Measurements from ENCODE around the gene FBXL13.
"Not testable (repeated sequence)": the region's sequence is repeated elsewhere in the genome, so short reads cannot be mapped to it uniquely, and the experiment has no call there.

Gene FBXL13

DNA sequence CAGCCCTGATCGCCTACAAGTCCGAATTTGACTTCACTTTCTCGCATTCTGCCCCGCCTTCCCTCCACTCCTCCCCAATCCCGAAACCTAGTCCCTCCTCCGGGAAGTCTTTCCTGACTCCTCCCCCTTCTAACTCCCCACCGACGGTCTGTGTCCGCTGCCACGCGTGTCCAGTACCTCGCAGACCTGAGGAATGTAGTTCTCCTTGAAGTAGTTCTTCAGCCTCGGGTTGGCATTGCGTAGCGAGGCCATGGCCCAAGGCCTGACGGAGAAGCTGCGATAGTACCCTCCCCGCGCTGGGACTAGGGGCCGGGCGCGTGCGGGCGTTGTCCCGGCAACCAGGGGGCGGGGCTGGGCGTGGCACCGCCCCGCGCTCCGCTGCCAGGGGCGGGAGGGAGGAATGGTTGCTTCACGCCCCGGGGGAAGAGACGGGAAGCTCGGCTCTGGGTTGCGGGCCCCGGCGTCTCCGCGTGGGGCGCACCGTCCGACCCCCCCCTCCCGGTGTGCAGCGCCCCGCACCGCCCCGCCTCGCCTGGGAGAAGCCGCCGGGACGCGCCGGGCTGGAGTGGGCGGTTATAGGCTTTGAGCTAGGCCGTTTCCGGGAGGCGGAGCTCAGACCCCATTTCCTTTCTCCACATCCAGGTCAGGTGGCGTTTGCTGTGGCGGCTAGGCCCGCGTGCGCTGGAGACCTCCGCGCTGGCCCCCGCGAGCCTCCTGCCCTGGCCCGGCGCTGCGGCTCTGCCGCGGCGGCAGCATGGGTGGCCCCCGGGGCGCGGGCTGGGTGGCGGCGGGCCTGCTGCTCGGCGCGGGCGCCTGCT lies at the start of gene FBXL13, which contains the start of gene ARMC10:
Gene FBXL13, minus strand, starts transcription at position 278 of the 818 bp plus-strand sequence.
Gene ARMC10, plus strand, starts transcription at position 622 of the 818 bp plus-strand sequence. Its CDS starts 133 bp downstream, at position 755.
- Mint-ChIP-seq H3K27ac (peak within 1 kb of the TSS; percentile 97), H3K27me3 (no peaks in the 10 kb centered on the region), H3K9me3 (no peaks in the 10 kb centered on the region), H3K4me3 (peak within 1 kb of the TSS; percentile 97), H3K36me3 (ENCODE audit: low read depth) (peaks cover 39% of the 10 kb centered on the region), H3K4me1 (ENCODE audit: low read depth) (peaks cover 52% of the 10 kb centered on the region)
- DNase-seq = peak; percentile 97

GRCh38 chr7:103123529-103123928 lies 48.9 kb upstream of the FBXL13 start:
- Mint-ChIP-seq H3K4me3 (no peak overlapping the region), H3K9me3 (no peaks in the 10 kb centered on the region), H3K27ac (no peak overlapping the region), H3K36me3 (ENCODE audit: low read depth) (peaks cover 73% of the 10 kb centered on the region), H3K27me3 (no peaks in the 10 kb centered on the region), H3K4me1 (ENCODE audit: low read depth) (no peaks in the 10 kb centered on the region)
- no peak for DNase-seq

- no peaks in the 10 kb centered on the region for H3K27me3 Mint-ChIP-seq
- no peak for DNase-seq
- no peaks in the 10 kb centered on the region for H3K4me1 Mint-ChIP-seq (ENCODE audit: low read depth)
- no peak overlapping the region for H3K27ac Mint-ChIP-seq
- H3K36me3 Mint-ChIP-seq (ENCODE audit: low read depth) = peaks cover 61% of the 10 kb centered on the region
- no peaks in the 10 kb centered on the region for H3K9me3 Mint-ChIP-seq
- no peak overlapping the region for H3K4me3 Mint-ChIP-seq
These were observed 47.0 kb upstream of the FBXL13 start for GRCh38 chr7:103121641-103122040.

GRCh38 chr7:103120362-103120761 lies 45.8 kb upstream of the FBXL13 start:
- Mint-ChIP-seq H3K4me3 (no peak overlapping the region), H3K9me3 (no peaks in the 10 kb centered on the region), H3K27ac (no peak overlapping the region), H3K27me3 (no peaks in the 10 kb centered on the region), H3K4me1 (ENCODE audit: low read depth) (no peaks in the 10 kb centered on the region), H3K36me3 (ENCODE audit: low read depth) (peaks cover 66% of the 10 kb centered on the region)
- DNase-seq = no peak

DNA sequence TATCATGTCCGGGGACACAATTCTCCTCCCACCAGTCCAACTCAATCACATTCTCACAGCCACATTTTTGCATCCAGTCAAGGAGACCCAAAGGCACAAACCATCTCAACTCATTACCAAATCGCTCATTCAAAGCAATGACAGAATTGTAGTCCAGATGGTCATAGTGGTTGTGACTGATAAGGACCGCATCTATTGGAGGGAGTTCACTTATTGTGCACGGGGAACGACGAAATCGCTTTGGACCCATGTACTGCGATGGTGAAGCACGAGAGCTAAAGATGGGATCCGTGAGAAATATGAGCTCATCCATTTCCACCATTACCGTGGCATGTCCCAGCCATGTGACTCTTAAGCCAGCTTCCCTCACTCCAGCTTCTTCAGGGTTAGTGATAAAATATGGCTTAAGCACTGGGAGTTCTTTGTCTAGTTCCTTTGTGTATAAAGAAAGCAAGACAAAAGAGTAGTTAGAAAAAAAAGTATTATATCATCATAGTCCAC lies 45.2 kb upstream of the FBXL13 start:
- H3K4me1 Mint-ChIP-seq (ENCODE audit: low read depth) = no peaks in the 10 kb centered on the region
- H3K27me3 Mint-ChIP-seq = no peaks in the 10 kb centered on the region
- H3K27ac Mint-ChIP-seq = no peak overlapping the region
- H3K36me3 Mint-ChIP-seq (ENCODE audit: low read depth) = peaks cover 71% of the 10 kb centered on the region
- no peak overlapping the region for H3K4me3 Mint-ChIP-seq
- DNase-seq = no peak
- no peaks in the 10 kb centered on the region for H3K9me3 Mint-ChIP-seq

DNA sequence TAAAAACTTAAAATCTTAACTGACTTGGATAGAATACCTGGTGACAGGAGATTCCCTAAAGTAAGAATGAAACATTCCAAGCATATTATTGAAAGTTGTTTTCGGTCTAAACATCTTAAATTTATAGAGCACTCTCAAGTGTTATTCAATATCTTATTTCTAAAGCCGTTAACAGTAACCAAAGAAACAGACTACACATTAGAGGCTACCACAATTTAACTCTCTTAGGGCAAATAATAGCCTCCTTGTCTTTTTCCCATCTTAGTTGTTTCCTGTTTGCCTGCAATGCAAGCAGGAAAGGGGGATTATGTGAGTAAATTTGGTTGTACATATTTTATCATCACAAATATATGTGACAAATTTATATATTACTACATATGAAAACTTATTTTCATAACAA lies 42.9 kb upstream of the FBXL13 start:
- Mint-ChIP-seq H3K27me3 (no peaks in the 10 kb centered on the region), H3K9me3 (no peaks in the 10 kb centered on the region), H3K4me1 (ENCODE audit: low read depth) (no peaks in the 10 kb centered on the region), H3K4me3 (no peak overlapping the region), H3K27ac (no peak overlapping the region), H3K36me3 (ENCODE audit: low read depth) (peaks cover 80% of the 10 kb centered on the region)
- DNase-seq = no peak

DNA sequence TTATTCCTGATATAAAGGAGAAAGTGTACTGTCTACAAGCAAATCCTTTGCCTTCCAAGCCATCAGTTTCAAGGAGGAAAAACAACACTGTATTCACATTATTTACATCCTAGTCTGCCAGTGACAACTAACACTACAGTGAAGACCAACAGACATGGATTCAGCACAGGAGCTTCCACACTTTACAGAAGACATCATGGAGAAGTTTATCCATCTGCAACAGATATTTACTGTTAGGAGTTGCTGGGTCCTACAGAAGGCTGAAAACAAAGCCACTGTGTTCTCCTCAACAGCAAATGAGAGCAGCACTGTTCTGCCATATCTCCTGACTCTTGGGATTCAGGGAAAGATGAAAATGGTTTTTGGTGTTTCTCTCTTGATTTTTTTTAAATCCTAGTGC lies 42.4 kb upstream of the FBXL13 start:
- no peak for DNase-seq
- H3K9me3 Mint-ChIP-seq = no peaks in the 10 kb centered on the region
- no peak overlapping the region for H3K27ac Mint-ChIP-seq
- H3K36me3 Mint-ChIP-seq (ENCODE audit: low read depth) = peaks cover 80% of the 10 kb centered on the region
- H3K4me3 Mint-ChIP-seq = no peak overlapping the region
- H3K4me1 Mint-ChIP-seq (ENCODE audit: low read depth) = no peaks in the 10 kb centered on the region
- no peaks in the 10 kb centered on the region for H3K27me3 Mint-ChIP-seq

GRCh38 chr7:103116511-103116910 lies 41.9 kb upstream of the FBXL13 start:
- Mint-ChIP-seq H3K9me3 (no peaks in the 10 kb centered on the region), H3K27me3 (no peaks in the 10 kb centered on the region), H3K27ac (no peak overlapping the region), H3K4me1 (ENCODE audit: low read depth) (no peaks in the 10 kb centered on the region), H3K36me3 (ENCODE audit: low read depth) (peaks cover 80% of the 10 kb centered on the region), H3K4me3 (no peak overlapping the region)
- DNase-seq = no peak

DNA sequence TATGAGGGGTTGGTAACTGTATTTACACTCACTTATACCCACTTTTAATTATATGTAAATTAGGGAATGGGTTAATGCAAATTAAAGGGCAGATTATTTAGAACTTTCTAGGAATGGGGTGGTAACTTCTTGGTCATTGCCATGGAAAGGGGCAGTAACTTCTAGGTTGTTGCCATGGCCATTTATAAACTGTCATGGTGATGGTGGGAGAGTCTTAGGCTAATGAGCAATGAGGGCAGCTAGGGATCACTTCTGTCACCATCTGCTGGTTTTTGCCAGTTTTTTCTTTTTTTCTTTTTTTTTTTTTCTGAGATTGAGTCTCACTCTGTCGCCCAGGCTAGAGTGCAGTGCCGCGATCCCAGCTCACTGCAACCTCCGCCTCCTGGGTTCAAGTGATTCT lies 41.2 kb upstream of the FBXL13 start:
- Mint-ChIP-seq H3K4me3 (no peak overlapping the region), H3K36me3 (ENCODE audit: low read depth) (peaks cover 80% of the 10 kb centered on the region), H3K27ac (no peak overlapping the region), H3K9me3 (no peaks in the 10 kb centered on the region), H3K4me1 (ENCODE audit: low read depth) (no peaks in the 10 kb centered on the region), H3K27me3 (no peaks in the 10 kb centered on the region)
- no peak for DNase-seq

GRCh38 chr7:103114576-103115008 lies 40.0 kb upstream of the FBXL13 start:
- peaks cover 81% of the 10 kb centered on the region for H3K36me3 Mint-ChIP-seq (ENCODE audit: low read depth)
- DNase-seq = no peak
- no peak overlapping the region for H3K4me3 Mint-ChIP-seq
- no peak overlapping the region for H3K27ac Mint-ChIP-seq
- no peaks in the 10 kb centered on the region for H3K27me3 Mint-ChIP-seq
- H3K9me3 Mint-ChIP-seq = no peaks in the 10 kb centered on the region
- H3K4me1 Mint-ChIP-seq (ENCODE audit: low read depth) = no peaks in the 10 kb centered on the region

GRCh38 chr7:103113164-103113563 lies 38.6 kb upstream of the FBXL13 start:
- DNase-seq = no peak
- no peak overlapping the region for H3K27ac Mint-ChIP-seq
- peaks cover 89% of the 10 kb centered on the region for H3K36me3 Mint-ChIP-seq (ENCODE audit: low read depth)
- H3K4me1 Mint-ChIP-seq (ENCODE audit: low read depth) = peaks cover 8% of the 10 kb centered on the region
- no peak overlapping the region for H3K4me3 Mint-ChIP-seq
- H3K27me3 Mint-ChIP-seq = no peaks in the 10 kb centered on the region
- H3K9me3 Mint-ChIP-seq = peaks cover 2% of the 10 kb centered on the region

GRCh38 chr7:103106703-103107070 lies 32.1 kb upstream of the FBXL13 start:
- peaks cover 87% of the 10 kb centered on the region for H3K36me3 Mint-ChIP-seq (ENCODE audit: low read depth)
- not testable (repeated sequence) for H3K4me3 Mint-ChIP-seq, H3K27me3 Mint-ChIP-seq

GRCh38 chr7:103106005-103106702 lies 31.6 kb upstream of the FBXL13 start:
- DNase-seq = no peak
- peaks cover 87% of the 10 kb centered on the region for H3K36me3 Mint-ChIP-seq (ENCODE audit: low read depth)

More at GRCh38 chr7:103106703-103107070, 32.1 kb upstream of the FBXL13 start:
- peaks cover 11% of the 10 kb centered on the region for H3K4me1 Mint-ChIP-seq (ENCODE audit: low read depth)
- not testable (repeated sequence) for DNase-seq, H3K9me3 Mint-ChIP-seq, H3K27ac Mint-ChIP-seq

GRCh38 chr7:103101543-103101942 lies 26.9 kb upstream of the FBXL13 start:
- no peaks in the 10 kb centered on the region for H3K9me3 Mint-ChIP-seq
- peaks cover 67% of the 10 kb centered on the region for H3K36me3 Mint-ChIP-seq (ENCODE audit: low read depth)
- H3K27me3 Mint-ChIP-seq = no peaks in the 10 kb centered on the region
- H3K4me1 Mint-ChIP-seq (ENCODE audit: low read depth) = no peaks in the 10 kb centered on the region
- DNase-seq = no peak
- no peak overlapping the region for H3K4me3 Mint-ChIP-seq
- no peak overlapping the region for H3K27ac Mint-ChIP-seq

More at GRCh38 chr7:103106005-103106702, 31.6 kb upstream of the FBXL13 start:
- H3K4me1 Mint-ChIP-seq (ENCODE audit: low read depth) = peaks cover 11% of the 10 kb centered on the region
- no peak overlapping the region for H3K27ac Mint-ChIP-seq
- H3K9me3 Mint-ChIP-seq = peaks cover 2% of the 10 kb centered on the region
- no peak overlapping the region for H3K4me3 Mint-ChIP-seq
- no peaks in the 10 kb centered on the region for H3K27me3 Mint-ChIP-seq

DNA sequence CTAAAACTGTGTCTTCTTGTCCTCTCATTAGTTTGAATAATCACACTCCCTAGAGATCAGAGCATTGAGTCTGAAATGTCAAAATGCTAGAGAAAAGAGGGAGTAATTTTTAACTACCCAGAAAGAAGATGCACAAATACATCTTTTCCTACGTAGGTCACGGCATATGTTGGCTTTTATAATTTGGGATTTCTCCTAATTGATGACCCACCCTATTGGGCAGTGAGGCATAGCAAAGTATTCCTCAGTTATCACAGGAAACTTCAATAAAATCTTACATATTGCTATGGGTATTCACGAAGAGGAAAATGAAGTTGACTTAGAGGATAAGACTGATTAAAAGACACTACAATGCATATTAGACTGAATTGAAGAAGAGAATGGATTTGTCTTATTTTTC lies 25.8 kb upstream of the FBXL13 start:
- no peak overlapping the region for H3K4me3 Mint-ChIP-seq
- no peak for DNase-seq
- H3K27me3 Mint-ChIP-seq = no peaks in the 10 kb centered on the region
- peak overlapping the region; percentile 20 for H3K27ac Mint-ChIP-seq
- H3K9me3 Mint-ChIP-seq = no peaks in the 10 kb centered on the region
- H3K4me1 Mint-ChIP-seq (ENCODE audit: low read depth) = no peaks in the 10 kb centered on the region
- H3K36me3 Mint-ChIP-seq (ENCODE audit: low read depth) = peaks cover 71% of the 10 kb centered on the region
